DND-41 (cell line): ENCODE results near the gene CACNA2D1.

ENCODE experiments used
- ATAC-seq: fragments of 200-7000 bp; cut with Tn5 transposase; 3 replicates; pipeline ENCODE4 v1.9.1; 2021; ENCODE audit warnings: low read depth; ENCODE audit not compliant: insufficient read depth
- DNase-seq: peaks from one replicate; pipeline ENCODE4 v3.0.0-alpha.2; 2020
- H2AFZ ChIP-seq: 2 replicates; pipeline ENCODE4 v1.6.0; 2012; ENCODE audit warnings: low read depth, low read length
- H3K27ac ChIP-seq: 2 replicates; pipeline ENCODE4 v1.5.1; 2012; ENCODE audit warnings: low read length, inconsistent platforms
- H3K27me3 ChIP-seq: fragments of 200-600 bp; sonication (generic); 2 replicates; pipeline ENCODE4 v1.6.0; 2012; ENCODE audit warnings: low read length, mild to moderate bottlenecking, inconsistent platforms; ENCODE audit not compliant: insufficient read depth, poor library complexity
- H3K36me3 ChIP-seq: 2 replicates; pipeline ENCODE4 v1.5.1; 2012; ENCODE audit warnings: low read length, inconsistent platforms; ENCODE audit not compliant: insufficient read depth
- H3K4me1 ChIP-seq: 2 replicates; pipeline ENCODE4 v1.5.1; 2012; ENCODE audit warnings: mild to moderate bottlenecking, low read length; ENCODE audit not compliant: insufficient read depth
- H3K4me2 ChIP-seq: 2 replicates; pipeline ENCODE4 v1.6.0; 2012; ENCODE audit warnings: mild to moderate bottlenecking, moderate library complexity, low read length, inconsistent platforms; ENCODE audit not compliant: insufficient read depth
- H3K4me3 ChIP-seq, 2 experiments: fragments of 200-600 bp in 1 of 2; shearing (Covaris generic) in 1 of 2; 2 replicates each; pipeline ENCODE4 v1.5.1; 2012 to 2016; ENCODE audit warnings: inconsistent platforms in 2 of 2, low read length in 2 of 2, mild to moderate bottlenecking in 2 of 2, low read depth in 1 of 2, moderate library complexity in 1 of 2
- H3K79me2 ChIP-seq: 2 replicates; pipeline ENCODE4 v1.6.0; 2012; ENCODE audit warnings: low read length, inconsistent platforms; ENCODE audit not compliant: insufficient read depth
- H3K9ac ChIP-seq: 2 replicates; pipeline ENCODE4 v1.6.0; 2012; ENCODE audit warnings: low read depth, mild to moderate bottlenecking, inconsistent platforms, low read length, moderate library complexity
- H3K9me3 ChIP-seq: 2 replicates; pipeline ENCODE4 v1.5.1; 2012; ENCODE audit warnings: low read length, moderate library complexity, mild to moderate bottlenecking, inconsistent platforms; ENCODE audit not compliant: insufficient read depth, severe bottlenecking
- H4K20me1 ChIP-seq: 2 replicates; pipeline ENCODE4 v1.6.0; 2012; ENCODE audit warnings: low read length; ENCODE audit not compliant: insufficient read depth
- EZH2 ChIP-seq: IDR thresholded peaks from 3 replicates; pipeline ENCODE4 v1.6.1; 2012; ENCODE audit warnings: borderline replicate concordance, low read depth, mild to moderate bottlenecking, moderate library complexity, low read length, inconsistent platforms; ENCODE audit not compliant: severe bottlenecking
- TF ChIP-seq, protein P1 (sequence below): IDR thresholded peaks from 2 replicates; pipeline ENCODE4 v1.5.1; 2012; ENCODE audit warnings: borderline replicate concordance, low read length, moderate library complexity, mild to moderate bottlenecking; ENCODE audit not compliant: poor library complexity, severe bottlenecking; ENCODE audit errors: extremely low read depth

Gene CACNA2D1

DNA sequence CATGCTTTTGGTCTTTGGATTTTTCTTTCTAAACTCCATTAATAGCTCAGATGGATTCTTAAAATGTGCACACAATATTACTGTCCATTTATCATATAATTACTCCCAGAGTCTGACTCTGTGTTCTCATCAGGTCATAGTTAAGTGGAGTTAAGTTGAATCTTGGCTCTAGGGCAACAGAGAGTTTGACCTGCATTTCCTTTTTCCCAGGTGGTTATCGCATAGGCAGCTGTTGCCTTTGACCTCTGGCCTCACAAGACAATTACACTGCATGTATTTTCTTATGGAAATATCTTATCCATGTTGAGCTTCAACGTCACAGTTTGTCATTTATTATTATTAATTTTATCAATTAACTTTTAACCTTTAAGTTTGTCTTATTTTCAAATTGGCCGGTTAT lies 436.3 kb downstream of the CACNA2D1 start:
- no peak for TF ChIP-seq EZH2
- TF ChIP-seq, protein P1, sequence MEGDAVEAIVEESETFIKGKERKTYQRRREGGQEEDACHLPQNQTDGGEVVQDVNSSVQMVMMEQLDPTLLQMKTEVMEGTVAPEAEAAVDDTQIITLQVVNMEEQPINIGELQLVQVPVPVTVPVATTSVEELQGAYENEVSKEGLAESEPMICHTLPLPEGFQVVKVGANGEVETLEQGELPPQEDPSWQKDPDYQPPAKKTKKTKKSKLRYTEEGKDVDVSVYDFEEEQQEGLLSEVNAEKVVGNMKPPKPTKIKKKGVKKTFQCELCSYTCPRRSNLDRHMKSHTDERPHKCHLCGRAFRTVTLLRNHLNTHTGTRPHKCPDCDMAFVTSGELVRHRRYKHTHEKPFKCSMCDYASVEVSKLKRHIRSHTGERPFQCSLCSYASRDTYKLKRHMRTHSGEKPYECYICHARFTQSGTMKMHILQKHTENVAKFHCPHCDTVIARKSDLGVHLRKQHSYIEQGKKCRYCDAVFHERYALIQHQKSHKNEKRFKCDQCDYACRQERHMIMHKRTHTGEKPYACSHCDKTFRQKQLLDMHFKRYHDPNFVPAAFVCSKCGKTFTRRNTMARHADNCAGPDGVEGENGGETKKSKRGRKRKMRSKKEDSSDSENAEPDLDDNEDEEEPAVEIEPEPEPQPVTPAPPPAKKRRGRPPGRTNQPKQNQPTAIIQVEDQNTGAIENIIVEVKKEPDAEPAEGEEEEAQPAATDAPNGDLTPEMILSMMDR = no peak
- Histone ChIP-seq H3K36me3 (no peaks in the 10 kb centered on the region), H3K4me1 (no peaks in the 10 kb centered on the region), H4K20me1 (no peaks in the 10 kb centered on the region), H3K4me2 (no peak overlapping the region), H3K9me3 (no peaks in the 10 kb centered on the region), H3K27me3 (no peaks in the 10 kb centered on the region), H3K4me3 (no peak overlapping the region), H3K27ac (no peak overlapping the region), H3K9ac (no peak overlapping the region), H3K79me2 (no peaks in the 10 kb centered on the region), H2AFZ (no peak overlapping the region)
- ATAC-seq = no peak
- no peak for DNase-seq

DNA sequence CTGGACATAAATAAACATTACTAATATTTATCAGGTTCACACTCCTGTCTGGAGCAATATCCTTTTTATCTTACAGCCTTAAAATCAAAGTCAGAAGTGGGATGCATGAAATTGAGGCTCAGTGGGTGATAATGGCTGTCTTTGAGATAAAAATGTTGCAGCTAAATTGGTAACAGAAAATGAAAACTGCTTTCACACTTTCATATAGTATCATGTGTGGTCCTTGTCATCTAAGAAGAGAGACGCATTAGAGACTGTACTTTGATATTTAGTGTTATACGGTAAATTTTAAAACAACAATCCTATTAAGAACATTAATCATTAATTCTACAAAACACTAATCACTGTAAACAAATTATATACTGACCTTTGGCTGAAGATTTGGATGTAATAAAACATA lies 438.5 kb downstream of the CACNA2D1 start:
- no peaks in the 10 kb centered on the region for H3K27me3 ChIP-seq

DNA sequence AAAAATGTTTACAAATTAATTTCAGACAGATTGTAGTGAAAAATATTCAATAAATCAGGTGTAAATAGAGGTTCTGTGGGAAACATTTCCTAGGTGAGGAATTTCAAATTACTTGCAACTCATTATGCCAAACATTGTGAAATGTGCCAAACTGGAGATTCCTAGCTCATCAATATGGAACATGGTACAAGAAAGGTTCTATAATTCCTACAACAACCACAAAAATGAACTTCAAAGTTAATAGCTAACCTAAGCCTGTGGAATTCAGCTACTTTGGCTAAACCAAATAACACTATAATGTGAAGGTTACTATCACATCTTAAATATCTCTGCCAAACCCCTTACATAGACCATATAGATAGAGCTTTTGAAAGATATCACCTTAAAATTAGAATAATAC lies 450.4 kb downstream of the CACNA2D1 start:
- Histone ChIP-seq H3K9ac (no peak overlapping the region), H3K9me3 (no peaks in the 10 kb centered on the region), H3K79me2 (no peaks in the 10 kb centered on the region), H3K4me2 (no peak overlapping the region), H3K36me3 (no peaks in the 10 kb centered on the region), H3K4me1 (no peaks in the 10 kb centered on the region), H3K27me3 (no peaks in the 10 kb centered on the region), H2AFZ (no peak overlapping the region), H3K27ac (no peak overlapping the region), H3K4me3 (no peak overlapping the region), H4K20me1 (no peaks in the 10 kb centered on the region)
- TF ChIP-seq, protein P1 = no peak
- TF ChIP-seq EZH2 = no peak
- DNase-seq = no peak
- ATAC-seq = no peak

More for the DNA sequence above, 438.5 kb downstream of the CACNA2D1 start:
- TF ChIP-seq, protein P1 = no peak
- TF ChIP-seq EZH2 = no peak
- DNase-seq (no peak), ATAC-seq (no peak)
- Histone ChIP-seq H3K9ac (no peak overlapping the region), H3K4me1 (no peaks in the 10 kb centered on the region), H3K27ac (no peak overlapping the region), H3K4me2 (no peak overlapping the region), H4K20me1 (no peaks in the 10 kb centered on the region), H2AFZ (no peak overlapping the region), H3K4me3 (no peak overlapping the region), H3K9me3 (no peaks in the 10 kb centered on the region), H3K36me3 (no peaks in the 10 kb centered on the region), H3K79me2 (no peaks in the 10 kb centered on the region)

DNA sequence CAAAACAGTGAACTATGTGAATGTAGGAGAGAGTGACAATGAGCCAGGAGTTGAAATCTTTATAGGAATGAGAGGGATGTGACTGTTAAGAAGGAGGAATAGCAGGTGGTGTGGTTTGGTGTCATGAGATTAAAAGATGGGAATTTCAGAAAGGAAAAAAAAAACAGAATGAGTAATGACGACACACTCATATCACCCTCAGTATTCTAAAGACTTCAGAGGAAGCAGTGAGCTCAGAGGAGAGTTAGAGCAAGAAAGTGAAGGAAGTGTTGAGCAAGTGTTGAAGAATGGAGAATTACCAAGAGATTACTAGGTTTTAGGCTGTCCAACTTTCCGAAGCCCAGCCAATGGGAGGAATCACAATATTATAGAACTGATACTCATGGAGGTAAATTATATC lies 453.2 kb downstream of the CACNA2D1 start:
- H2AFZ ChIP-seq = no peak overlapping the region
- H3K4me3 ChIP-seq = no peak overlapping the region
- H3K9me3 ChIP-seq = no peaks in the 10 kb centered on the region
- H3K27me3 ChIP-seq = no peaks in the 10 kb centered on the region
- no peaks in the 10 kb centered on the region for H4K20me1 ChIP-seq
- ATAC-seq (no peak), DNase-seq (no peak)
- no peak overlapping the region for H3K9ac ChIP-seq
- TF ChIP-seq, protein P1 = no peak
- TF ChIP-seq EZH2 = no peak
- H3K4me1 ChIP-seq = no peaks in the 10 kb centered on the region
- H3K4me2 ChIP-seq = no peak overlapping the region
- H3K27ac ChIP-seq = no peak overlapping the region
- no peaks in the 10 kb centered on the region for H3K36me3 ChIP-seq
- H3K79me2 ChIP-seq = no peaks in the 10 kb centered on the region
